Transverse colon (tissue), 4 donors: Measurements from ENCODE around the gene AQP5. TPM values are rescaled to one million over a fixed set of nuclear protein-coding genes. Genes with fewer than 3 reads are reported as not detected.

Source experiments
- DNase-seq: peaks from one replicate; pipeline ENCODE4 v3.0.0-alpha.2; 2019
- H3K27ac ChIP-seq, 4 donors: fragments of 200-600 bp; sonication (generic); 2 replicates each; pipeline ENCODE4 v1.5.1; 2016 to 2018; ENCODE audit warnings: inconsistent platforms in 4 of 4
- H3K27me3 ChIP-seq: fragments of 200-600 bp; sonication (generic); 2 replicates; pipeline ENCODE4 v1.5.1; 2017; ENCODE audit warnings: inconsistent platforms
- H3K36me3 ChIP-seq, 4 donors: fragments of 200-600 bp; sonication (generic); 2 replicates each; pipeline ENCODE4 v1.5.1; 2017 to 2019; ENCODE audit warnings: inconsistent platforms in 4 of 4
- H3K4me1 ChIP-seq, 4 donors: fragments of 200-600 bp; sonication (generic); 2 replicates each; pipeline ENCODE4 v1.5.1; 2017 to 2020; ENCODE audit warnings: inconsistent platforms in 4 of 4
- H3K4me3 ChIP-seq, 4 donors: fragments of 200-600 bp; sonication (generic); 1 replicate in 1 of 4; 2 replicates in 3 of 4; pipeline versions ENCODE4 v1.5.1 to v1.6.1; 2017 to 2019; ENCODE audit warnings: inconsistent platforms in 4 of 4
- H3K9me3 ChIP-seq, 2 donors: fragments of 200-600 bp; sonication (generic); 2 replicates each; pipeline ENCODE4 v1.5.1; 2017 to 2019; ENCODE audit warnings: inconsistent platforms in 2 of 2
- EP300 ChIP-seq: sonication (generic); formaldehyde crosslinking; IDR thresholded peaks from one replicate; pipeline ENCODE4 v1.6.1; 2017; ENCODE audit warnings: antibody characterized with exemption, low read depth
- POLR2A ChIP-seq: fragments of 450-650 bp; IDR thresholded peaks from one replicate; pipeline ENCODE4 v1.6.1; 2016; ENCODE audit warnings: antibody characterized with exemption, mild to moderate bottlenecking, moderate library complexity
- POLR2AphosphoS5 ChIP-seq, 3 donors: sonication (generic); formaldehyde crosslinking; IDR thresholded peaks; one replicate each; pipeline ENCODE4 v1.6.1; 2016; ENCODE audit warnings: antibody characterized with exemption in 3 of 3
- WGBS, 2 donors: methylation state at CpG; one replicate each; pipeline ENCODE4 v1.1.5; 2018; ENCODE audit warnings: low coverage in 1 of 2; 5-methylcytosine and 5-hydroxymethylcytosine counted together
- in situ Hi-C, 4 donors: fragments of 200-750 bp; cut with MboI; loops; one replicate each; pipeline versions ENCODE4 v1.15.0 to v1.15.1; 2017; ENCODE audit warnings: low sequenced_read_pairs in 3 of 4, low pct_ligation_motif_present in 1 of 4, low pct_unique_long_range_greater_than_20kb in 1 of 4
- intact Hi-C: fragments of 100-400 bp; cut with DNase I; formaldehyde crosslinking; loops from one replicate; pipeline ENCODE4 v1.15.1; 2023; ENCODE audit warnings: low total_unique reads
- total RNA-seq, 4 donors: library from RNA; depleted of rRNA; stranded (reverse); fragments of >200 nt; gene quantifications; one replicate each; pipeline ENCODE4 v1.1.0, GENCODE V29; 2016
- TF ChIP-seq, protein P1 (sequence below), 5 experiments: fragments of 200-600 bp in 3 of 5; fragments of 450-650 bp in 2 of 5; sonication (generic) in 3 of 5; IDR thresholded peaks; 1 replicate in 2 of 5; 2 replicates in 3 of 5; pipeline ENCODE4 v1.5.1; 2016 to 2017; ENCODE audit warnings: antibody characterized with exemption in 5 of 5, inconsistent platforms in 3 of 5, mild to moderate bottlenecking in 2 of 5, moderate library complexity in 1 of 5

Gene AQP5
- total RNA-seq, 4 donors from 2014 or later = not detected

DNA sequence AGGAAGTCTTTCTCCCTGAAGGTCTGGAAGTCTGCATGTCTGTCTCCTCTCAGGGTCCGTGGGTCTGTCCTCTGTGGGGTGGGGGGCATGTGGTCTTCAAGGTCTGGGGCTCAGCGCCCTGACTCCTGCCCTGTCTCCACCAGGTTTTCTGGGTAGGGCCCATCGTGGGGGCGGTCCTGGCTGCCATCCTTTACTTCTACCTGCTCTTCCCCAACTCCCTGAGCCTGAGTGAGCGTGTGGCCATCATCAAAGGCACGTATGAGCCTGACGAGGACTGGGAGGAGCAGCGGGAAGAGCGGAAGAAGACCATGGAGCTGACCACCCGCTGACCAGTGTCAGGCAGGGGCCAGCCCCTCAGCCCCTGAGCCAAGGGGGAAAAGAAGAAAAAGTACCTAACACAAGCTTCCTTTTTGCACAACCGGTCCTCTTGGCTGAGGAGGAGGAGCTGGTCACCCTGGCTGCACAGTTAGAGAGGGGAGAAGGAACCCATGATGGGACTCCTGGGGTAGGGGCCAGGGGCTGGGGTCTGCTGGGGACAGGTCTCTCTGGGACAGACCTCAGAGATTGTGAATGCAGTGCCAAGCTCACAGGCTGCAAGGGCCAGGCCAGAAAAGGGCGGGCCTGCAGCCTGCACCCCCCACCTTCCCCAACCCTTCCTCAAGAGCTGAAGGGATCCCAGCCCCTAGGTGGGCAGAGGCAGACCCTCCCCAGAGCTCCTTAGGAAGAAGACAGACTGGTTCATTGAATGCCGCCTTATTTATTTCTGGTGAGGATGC is 3.4 kb downstream of the AQP5 start:
- peaks cover 0 to 19% (median 15%) of the 10 kb centered on the region in 4 donors for H3K4me1 ChIP-seq
- H3K36me3 ChIP-seq = no peaks in the 10 kb centered on the region
- no peaks in the 10 kb centered on the region for H3K9me3 ChIP-seq
- no peak overlapping the region for H3K27ac ChIP-seq
- TF ChIP-seq, protein P1, sequence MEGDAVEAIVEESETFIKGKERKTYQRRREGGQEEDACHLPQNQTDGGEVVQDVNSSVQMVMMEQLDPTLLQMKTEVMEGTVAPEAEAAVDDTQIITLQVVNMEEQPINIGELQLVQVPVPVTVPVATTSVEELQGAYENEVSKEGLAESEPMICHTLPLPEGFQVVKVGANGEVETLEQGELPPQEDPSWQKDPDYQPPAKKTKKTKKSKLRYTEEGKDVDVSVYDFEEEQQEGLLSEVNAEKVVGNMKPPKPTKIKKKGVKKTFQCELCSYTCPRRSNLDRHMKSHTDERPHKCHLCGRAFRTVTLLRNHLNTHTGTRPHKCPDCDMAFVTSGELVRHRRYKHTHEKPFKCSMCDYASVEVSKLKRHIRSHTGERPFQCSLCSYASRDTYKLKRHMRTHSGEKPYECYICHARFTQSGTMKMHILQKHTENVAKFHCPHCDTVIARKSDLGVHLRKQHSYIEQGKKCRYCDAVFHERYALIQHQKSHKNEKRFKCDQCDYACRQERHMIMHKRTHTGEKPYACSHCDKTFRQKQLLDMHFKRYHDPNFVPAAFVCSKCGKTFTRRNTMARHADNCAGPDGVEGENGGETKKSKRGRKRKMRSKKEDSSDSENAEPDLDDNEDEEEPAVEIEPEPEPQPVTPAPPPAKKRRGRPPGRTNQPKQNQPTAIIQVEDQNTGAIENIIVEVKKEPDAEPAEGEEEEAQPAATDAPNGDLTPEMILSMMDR (IDR thresholded peaks at IDR 0.05) = no peak
- TF ChIP-seq POLR2A (no peak), POLR2AphosphoS5 (IDR thresholded peaks at IDR 0.05) (no peak), EP300 (no peak)
- no peak for DNase-seq
- H3K27me3 ChIP-seq = peaks cover 72% of the 10 kb centered on the region
- intact Hi-C loops = loop anchor here (5.0 to 10.0 kb wide), 2 partner anchors 107 to 220 kb away; no protein-coding TSS in a partner anchor
- no peak overlapping the region for H3K4me3 ChIP-seq
- 60 to 100% methylated on average over 1 to 13 of the region's 13 CpGs for WGBS, 2 donors
- in situ Hi-C loops = loop anchor here in 2 of 4 donors (5.0 to 25.0 kb wide), 3 partner anchors 92 to 222 kb away; partner anchors contain the start of gene ASIC1 (in 1 of the 2)

DNA sequence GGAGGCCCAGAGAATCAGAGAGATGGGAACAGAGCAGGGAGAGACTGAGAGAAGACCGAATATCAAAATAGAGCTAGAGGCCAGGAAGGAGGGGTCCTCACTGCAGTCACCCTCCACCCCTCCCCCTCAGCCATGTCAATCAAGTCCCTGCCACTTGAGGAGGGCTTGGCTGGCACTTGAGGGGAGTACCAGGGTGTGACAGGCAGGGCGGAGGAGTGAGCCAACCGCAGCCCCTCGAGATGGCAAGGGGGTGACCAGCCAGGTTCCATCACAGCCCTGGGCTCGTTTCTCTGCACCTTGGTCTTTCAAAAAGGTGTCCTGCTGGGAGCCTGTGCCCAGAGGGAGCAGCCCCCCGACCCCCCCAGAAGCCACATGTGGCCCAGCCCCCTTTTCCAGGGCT is 4.2 kb downstream of the AQP5 start:
- intact Hi-C loops = loop anchor here (5.0 to 10.0 kb wide), 2 partner anchors 106 to 219 kb away; no protein-coding TSS in a partner anchor
- no peaks in the 10 kb centered on the region for H3K9me3 ChIP-seq
- H3K27ac ChIP-seq = no peak overlapping the region
- in situ Hi-C loops = loop anchor here in 2 of 4 donors (5.0 to 25.0 kb wide), 3 partner anchors 91 to 221 kb away; partner anchors contain the start of gene ASIC1 (in 1 of the 2)
- TF ChIP-seq POLR2A = no peak
- no peak for TF ChIP-seq EP300
- TF ChIP-seq POLR2AphosphoS5 (IDR thresholded peaks at IDR 0.05) = no peak
- TF ChIP-seq, protein P1 (IDR thresholded peaks at IDR 0.05) = no peak
- no peak overlapping the region for H3K4me3 ChIP-seq
- peaks cover 0 to 17% (median 14%) of the 10 kb centered on the region in 4 donors for H3K4me1 ChIP-seq
- H3K36me3 ChIP-seq = no peaks in the 10 kb centered on the region
- no peak for DNase-seq
- peaks cover 64% of the 10 kb centered on the region for H3K27me3 ChIP-seq
- WGBS, 2 donors = 80% methylated on average over 4 of the region's 6 CpGs; no CpG with 5 or more reads in 1 of the 2 donors

DNA sequence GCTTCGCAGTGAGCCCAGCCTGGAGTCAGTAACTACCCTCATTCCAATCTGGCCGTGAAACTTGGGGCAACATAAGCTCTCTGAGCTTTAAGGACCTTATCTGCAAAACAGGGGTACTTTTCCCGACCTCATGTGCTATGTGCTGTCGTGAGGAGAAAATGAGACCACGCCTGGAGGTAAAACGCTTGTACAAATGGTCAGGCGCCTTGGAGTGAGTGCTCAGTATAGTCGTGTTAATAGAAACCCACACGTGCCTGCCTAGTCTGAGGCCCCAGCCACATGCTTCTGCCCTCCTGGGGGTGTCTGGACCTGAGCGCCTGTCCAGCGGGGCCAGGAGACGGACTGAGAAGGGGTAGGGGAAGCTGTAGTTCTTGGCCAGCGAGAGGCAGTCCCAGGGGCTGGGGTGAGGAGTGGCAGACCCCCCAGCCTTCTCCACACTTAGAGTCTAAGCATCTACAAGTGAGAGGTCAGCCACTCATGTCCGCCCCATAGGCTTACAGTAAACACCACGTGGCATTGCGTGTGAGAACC is 4.9 kb downstream of the AQP5 start:
- 38% methylated on average over 15 of the region's 16 CpGs; no CpG with 5 or more reads in 1 of the 2 donors for WGBS, 2 donors
- in situ Hi-C loops = loop anchor here in 2 of 4 donors (5.0 to 25.0 kb wide), 3 partner anchors 91 to 221 kb away; partner anchors contain the start of gene ASIC1 (in 1 of the 2)
- H3K4me3 ChIP-seq = no peak overlapping the region
- H3K36me3 ChIP-seq = no peaks in the 10 kb centered on the region
- peaks cover 57% of the 10 kb centered on the region for H3K27me3 ChIP-seq
- intact Hi-C loops = loop anchor here (5.0 to 10.0 kb wide), 2 partner anchors 106 to 218 kb away; no protein-coding TSS in a partner anchor
- no peak overlapping the region for H3K27ac ChIP-seq
- no peaks in the 10 kb centered on the region for H3K9me3 ChIP-seq
- TF ChIP-seq EP300 (no peak), POLR2AphosphoS5 (IDR thresholded peaks at IDR 0.05) (no peak), POLR2A (no peak)
- TF ChIP-seq, protein P1 (IDR thresholded peaks at IDR 0.05) = no peak
- no peak for DNase-seq
- H3K4me1 ChIP-seq = peaks cover 0 to 11% (median 8%) of the 10 kb centered on the region in 4 donors
